Endothelial cell of umbilical vein (primary cell): ENCODE data around the gene PCDHA3. TPM values are rescaled to one million over a fixed set of nuclear protein-coding genes. Genes with fewer than 3 reads are reported as not detected.

Experiments used
- BruUV-seq: library from RNA; stranded (reverse); fragments of 400-500 nt; replicated peaks from 2 replicates; lab custom pipeline; 2021; lab: Mats Ljungman, UMichigan
- CTCF ChIA-PET: fragments of 300-600, 350-600 bp; sonication (Branson Sonifier 250); formaldehyde crosslinking; loops from one replicate; lab custom pipeline; 2021; ENCODE audit warnings: antibody characterized with exemption, inconsistent platforms; lab: Charles Lee
- POLR2A ChIA-PET: fragments of 300-600, 350-600 bp; sonication (Branson Sonifier 250); formaldehyde crosslinking; loops from one replicate; lab custom pipeline; 2021; ENCODE audit warnings: antibody characterized with exemption, inconsistent platforms; lab: Charles Lee
- DNase-seq: peaks from one replicate; pipeline ENCODE4 v3.0.0-alpha.2; 2011; ENCODE audit warnings: low read depth, low spot score
- FAIRE-seq: peaks from 2 replicates; lab custom pipeline; 2011; peaks lifted over from hg19 to GRCh38; lab: Jason Lieb, UNC
- H2AFZ ChIP-seq: 2 replicates; pipeline ENCODE4 v1.6.0; 2012; ENCODE audit warnings: low read depth, low read length, control low read depth, inconsistent platforms
- H3K27ac ChIP-seq: 2 replicates; pipeline ENCODE4 v1.5.1; 2011; ENCODE audit warnings: low read depth, mild to moderate bottlenecking, control low read depth, low read length, moderate library complexity; ENCODE audit not compliant: insufficient read depth
- H3K27me3 ChIP-seq, 2 experiments: 2 replicates each; pipeline versions ENCODE4 v1.6.0 to v1.6.1; 2011; ENCODE audit warnings: low read length in 2 of 2, mixed read lengths in 1 of 2; ENCODE audit not compliant: control insufficient read depth in 2 of 2, insufficient read depth in 2 of 2
- H3K36me3 ChIP-seq, 2 experiments: 2 replicates in 1 of 2; 3 replicates in 1 of 2; pipeline ENCODE4 v1.5.1; 2011; ENCODE audit warnings: low read length in 2 of 2, mild to moderate bottlenecking in 1 of 2, moderate library complexity in 1 of 2; ENCODE audit not compliant: control insufficient read depth in 2 of 2, insufficient read depth in 2 of 2; ENCODE audit errors: extremely low read depth in 1 of 2
- H3K4me1 ChIP-seq: 3 replicates; pipeline ENCODE4 v1.5.1; 2011; ENCODE audit warnings: mild to moderate bottlenecking, low read length; ENCODE audit not compliant: control insufficient read depth, insufficient read depth; ENCODE audit errors: extremely low read depth
- H3K4me2 ChIP-seq: 2 replicates; pipeline ENCODE4 v1.6.1; 2011; ENCODE audit warnings: low read length, control low read depth, mixed read lengths; ENCODE audit not compliant: insufficient read depth
- H3K4me3 ChIP-seq, 3 experiments: fragments of 200-600 bp in 1 of 3; sonication (generic), shearing (Covaris generic) in 1 of 3; replicated peaks in 1 of 3; 2 replicates each; pipeline ENCODE4 v1.5.1; 2011 to 2016; ENCODE audit warnings: control low read depth in 3 of 3, low read length in 3 of 3, mild to moderate bottlenecking in 2 of 3, inconsistent platforms in 1 of 3, low read depth in 1 of 3, moderate library complexity in 1 of 3; ENCODE audit not compliant: insufficient read depth in 1 of 3
- H3K79me2 ChIP-seq: 2 replicates; pipeline ENCODE4 v1.6.0; 2012; ENCODE audit warnings: low read length, inconsistent platforms; ENCODE audit not compliant: control insufficient read depth, insufficient read depth
- H3K9ac ChIP-seq: replicated peaks from 2 replicates; pipeline ENCODE3; 2011; ENCODE audit warnings: low read length, control low read depth; ENCODE audit not compliant: insufficient read depth; ENCODE audit errors: extremely low read depth
- H3K9me1 ChIP-seq: replicated peaks from 3 replicates; pipeline ENCODE4 v1.6.0; 2011; ENCODE audit warnings: mild to moderate bottlenecking, low read length; ENCODE audit not compliant: control insufficient read depth, insufficient read depth; ENCODE audit errors: extremely low read depth
- H3K9me3 ChIP-seq: replicated peaks from 2 replicates; pipeline ENCODE4 v1.5.1; 2012; ENCODE audit warnings: low read length, inconsistent platforms; ENCODE audit not compliant: control insufficient read depth, insufficient read depth
- H4K20me1 ChIP-seq: replicated peaks from 2 replicates; pipeline ENCODE3; 2011; ENCODE audit warnings: mild to moderate bottlenecking, low read length; ENCODE audit not compliant: control insufficient read depth, insufficient read depth; ENCODE audit errors: extremely low read depth
- EZH2 ChIP-seq: IDR thresholded peaks from 2 replicates; pipeline ENCODE4 v1.6.1; 2012; ENCODE audit warnings: borderline replicate concordance, low read depth, mild to moderate bottlenecking, moderate library complexity, low read length, inconsistent platforms; ENCODE audit not compliant: severe bottlenecking
- FOS ChIP-seq: IDR thresholded peaks from 2 replicates; pipeline ENCODE4 v1.6.1; 2011; ENCODE audit warnings: mild to moderate bottlenecking, low read length, moderate library complexity, borderline replicate concordance; ENCODE audit not compliant: insufficient read depth
- GATA2 ChIP-seq: IDR thresholded peaks from 2 replicates; pipeline ENCODE4 v1.7.0; 2011; ENCODE audit warnings: low read depth, mild to moderate bottlenecking, moderate library complexity, mixed read lengths, low read length; ENCODE audit not compliant: insufficient read length, insufficient read depth
- JUN ChIP-seq: IDR thresholded peaks from 2 replicates; pipeline ENCODE4 v1.6.1; 2011; ENCODE audit warnings: borderline replicate concordance, low read depth; ENCODE audit not compliant: insufficient read length, insufficient read depth
- MAX ChIP-seq: IDR thresholded peaks from 2 replicates; pipeline ENCODE4 v1.6.1; 2011; ENCODE audit not compliant: insufficient read depth, insufficient read length
- MYC ChIP-seq: IDR thresholded peaks from one replicate; pipeline ENCODE4 v1.6.1; 2011; ENCODE audit warnings: mild to moderate bottlenecking, low read depth, low read length
- POLR2A ChIP-seq: IDR thresholded peaks from 2 replicates; pipeline ENCODE4 v1.6.1; 2012; ENCODE audit warnings: low read depth, mild to moderate bottlenecking, control low read depth, low read length
- POLR2AphosphoS5 ChIP-seq: IDR thresholded peaks from 2 replicates; pipeline ENCODE4 v1.6.1; 2012; ENCODE audit warnings: low read depth, mild to moderate bottlenecking, control low read depth, low read length, moderate library complexity; ENCODE audit not compliant: insufficient read depth
- dilution Hi-C: fragments of 300-500 bp; cut with MboI; formaldehyde crosslinking; loops from one replicate; pipeline ENCODE4 v1.15.0; 2019; ENCODE audit warnings: low sequenced_read_pairs; ENCODE audit not compliant: extremely low pct_ligation_motif_present
- intact Hi-C: fragments of 100-400 bp; cut with micrococcal nuclease; formaldehyde crosslinking; loops from one replicate; pipeline ENCODE4 v1.10.0; 2022
- polyA plus RNA-seq, 4 experiments: library from polyadenylated mRNA; depleted of rRNA in 3 of 4; stranded (reverse) in 3 of 4; unstranded in 1 of 4; fragments of >200 nt; gene quantifications; 2 replicates each; pipeline versions ENCODE4 v1.2.1 to v1.2.3, GENCODE V29; 2011 to 2012; ENCODE audit warnings: missing spikeins in 1 of 4
- total RNA-seq: library from RNA; stranded (reverse); gene quantifications from 2 replicates; pipeline ENCODE4 v1.2.3, GENCODE V29; 2021
- TF ChIP-seq, protein P1 (sequence below), 2 donors: IDR thresholded peaks; 1 replicate in 1 of 2; 2 replicates in 1 of 2; pipeline ENCODE4 v1.5.1; 2011; ENCODE audit warnings: low read length in 2 of 2, mild to moderate bottlenecking in 2 of 2, moderate library complexity in 2 of 2, control low read depth in 1 of 2, inconsistent platforms in 1 of 2, low read depth in 1 of 2; ENCODE audit not compliant: insufficient read depth in 1 of 2; ENCODE audit errors: extremely low read depth in 1 of 2

Gene PCDHA3
- total and polyA plus RNA-seq, 2 donors (not counting 3 experiments of a cell fraction or from before 2014, with no cell fraction given): 0.07 to 0.09 TPM

GRCh38 chr5:140780512-140780911 is 20.3 kb upstream of the PCDHA3 start:
- CTCF ChIA-PET: no interaction called here
- no peak overlapping the region for H2AFZ ChIP-seq
- intact Hi-C loops: no loop called here
- H3K9ac ChIP-seq: no peak overlapping the region
- POLR2A ChIA-PET: no interaction called here
- H3K4me2 ChIP-seq: no peak overlapping the region
- no peaks in the 10 kb centered on the region for H3K27me3 ChIP-seq
- peaks cover 2% of the 10 kb centered on the region for H3K9me3 ChIP-seq
- no peaks in the 10 kb centered on the region for H3K9me1 ChIP-seq
- no peaks in the 10 kb centered on the region for H4K20me1 ChIP-seq
- dilution Hi-C loops: no loop called here
- H3K79me2 ChIP-seq: no peaks in the 10 kb centered on the region
- no peak overlapping the region for H3K4me3 ChIP-seq
- DNase-seq (no peak), FAIRE-seq (no peak)
- no peaks in the 10 kb centered on the region for H3K36me3 ChIP-seq
- H3K27ac ChIP-seq: no peak overlapping the region
- no TSS peak for BruUV-seq
- no peak for TF ChIP-seq EZH2
- TF ChIP-seq, protein P1, sequence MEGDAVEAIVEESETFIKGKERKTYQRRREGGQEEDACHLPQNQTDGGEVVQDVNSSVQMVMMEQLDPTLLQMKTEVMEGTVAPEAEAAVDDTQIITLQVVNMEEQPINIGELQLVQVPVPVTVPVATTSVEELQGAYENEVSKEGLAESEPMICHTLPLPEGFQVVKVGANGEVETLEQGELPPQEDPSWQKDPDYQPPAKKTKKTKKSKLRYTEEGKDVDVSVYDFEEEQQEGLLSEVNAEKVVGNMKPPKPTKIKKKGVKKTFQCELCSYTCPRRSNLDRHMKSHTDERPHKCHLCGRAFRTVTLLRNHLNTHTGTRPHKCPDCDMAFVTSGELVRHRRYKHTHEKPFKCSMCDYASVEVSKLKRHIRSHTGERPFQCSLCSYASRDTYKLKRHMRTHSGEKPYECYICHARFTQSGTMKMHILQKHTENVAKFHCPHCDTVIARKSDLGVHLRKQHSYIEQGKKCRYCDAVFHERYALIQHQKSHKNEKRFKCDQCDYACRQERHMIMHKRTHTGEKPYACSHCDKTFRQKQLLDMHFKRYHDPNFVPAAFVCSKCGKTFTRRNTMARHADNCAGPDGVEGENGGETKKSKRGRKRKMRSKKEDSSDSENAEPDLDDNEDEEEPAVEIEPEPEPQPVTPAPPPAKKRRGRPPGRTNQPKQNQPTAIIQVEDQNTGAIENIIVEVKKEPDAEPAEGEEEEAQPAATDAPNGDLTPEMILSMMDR (IDR thresholded peaks at IDR 0.05; ENCODE audit: extremely low read depth in 1 of 2, insufficient read depth in 1 of 2, low read depth in 1 of 2, low read length in 2 of 2): no peak
- no peak for TF ChIP-seq POLR2AphosphoS5
- no peak for TF ChIP-seq MYC
- no peak for TF ChIP-seq FOS
- no peak for TF ChIP-seq GATA2
- TF ChIP-seq JUN: no peak
- no peak for TF ChIP-seq POLR2A
- no peak for TF ChIP-seq MAX
- H3K4me1 ChIP-seq: no peaks in the 10 kb centered on the region
